Central memory CD4-positive, alpha-beta T cell (primary cell): ENCODE data around the gene GOLT1A.
A peak's percentile ranks its signal among the peaks of the same experiment; 100 is the strongest.

Experiments
- DNase-seq: peaks from one replicate; pipeline ENCODE4 v3.0.0; 2022
- total RNA-seq, 3 experiments: gene quantifications; one replicate each; lab custom pipeline; 2026; lab: John Stamatoyannopoulos, UW

The GOLT1A gene
- 0 to 0.05 (median 0) reads per million in 3 experiments for total RNA-seq

DNA sequence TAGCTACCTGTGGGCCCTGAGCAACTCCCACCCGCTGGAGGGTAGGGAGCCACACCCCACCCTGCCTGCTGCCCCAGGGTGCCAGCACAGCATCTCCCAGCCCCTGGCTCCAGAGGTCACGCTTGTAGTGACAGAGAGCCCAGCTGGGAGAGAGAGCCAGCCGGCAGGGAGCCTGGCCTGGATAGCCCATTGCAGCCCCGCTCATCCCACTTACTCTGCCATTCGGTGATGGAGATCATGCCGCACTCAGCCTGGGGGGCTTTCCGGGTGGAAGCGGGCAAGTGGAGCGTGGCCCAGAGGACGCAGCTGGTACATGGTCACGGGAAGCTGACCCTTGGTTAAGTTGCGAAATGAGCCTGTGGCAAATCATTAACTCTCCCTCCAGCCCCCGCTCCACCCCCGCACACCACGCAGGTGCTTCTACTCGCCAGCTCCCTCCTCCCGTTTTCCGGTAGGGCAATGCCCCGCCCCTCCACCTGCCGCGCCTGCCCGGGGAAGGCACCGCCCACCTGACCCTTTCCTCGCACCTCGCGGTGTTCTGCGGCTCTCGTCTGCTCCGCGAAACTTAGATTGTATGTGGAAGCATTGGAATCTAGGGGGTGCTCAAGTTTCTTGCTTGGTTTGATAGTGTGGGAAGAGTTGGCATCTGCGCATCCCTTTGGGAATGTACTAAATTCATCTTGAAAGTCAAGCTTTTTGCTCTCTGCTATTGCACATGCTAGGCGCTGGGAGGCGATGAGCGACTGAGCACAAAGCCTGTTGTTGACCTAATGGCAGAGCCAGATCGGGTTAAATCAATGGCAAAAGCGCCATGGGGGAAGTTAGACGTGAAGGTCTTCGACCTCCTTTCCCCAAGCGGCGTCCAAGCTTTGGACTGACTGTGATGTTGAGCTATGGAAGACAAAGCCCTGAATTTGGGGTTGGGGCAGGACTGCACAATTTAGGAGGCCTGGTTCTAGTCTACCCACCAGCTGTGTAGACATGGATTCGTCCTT, at the start of gene GOLT1A:
TSS of gene GOLT1A (minus strand) at position 321 of the 995 bp plus-strand sequence. CDS start at position 239, 82 bp downstream.
- DNase-seq, result peak; percentile 17

- no peak for DNase-seq
Observed at GRCh38 chr1:204263254-204263910, 49.6 kb upstream of the GOLT1A start.

GRCh38 chr1:204262506-204263253, 48.9 kb upstream of the GOLT1A start:
- DNase-seq, result no peak

- no peak for DNase-seq
Observed at GRCh38 chr1:204261746-204262505, 48.1 kb upstream of the GOLT1A start.

- DNase-seq, result no peak
Observed at GRCh38 chr1:204261266-204261665, 47.5 kb upstream of the GOLT1A start.

DNA sequence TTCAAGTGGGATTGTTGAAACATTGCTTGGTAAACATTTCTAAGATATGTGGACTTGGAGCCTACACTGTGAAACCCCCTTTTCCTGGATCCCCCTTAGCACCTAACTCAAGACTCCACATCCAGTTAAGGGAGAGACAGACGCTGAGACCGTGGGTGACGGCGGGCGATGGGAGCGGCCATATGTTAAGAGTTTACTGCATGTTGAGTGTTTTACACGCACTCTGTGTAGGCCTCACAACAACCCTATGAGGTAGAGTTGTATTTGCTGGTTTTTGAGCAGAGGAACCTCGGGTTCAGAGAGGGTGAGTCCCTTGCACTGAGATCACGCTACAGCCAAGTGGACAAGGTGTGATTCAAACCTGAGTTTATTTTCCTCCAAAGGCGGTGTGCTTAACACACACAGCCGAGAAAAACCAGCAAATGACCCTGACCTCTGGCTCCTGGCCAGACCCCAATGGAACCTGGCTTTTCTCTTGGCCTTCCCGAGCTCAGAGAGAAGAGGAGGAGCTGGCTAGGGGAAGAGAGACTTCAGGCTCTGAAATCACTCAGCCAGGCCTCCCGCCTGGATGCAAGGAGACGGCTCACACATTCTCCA, 46.9 kb upstream of the GOLT1A start:
- DNase-seq, result no peak

GRCh38 chr1:204259782-204260181, 46.0 kb upstream of the GOLT1A start:
- DNase-seq, result no peak

DNA sequence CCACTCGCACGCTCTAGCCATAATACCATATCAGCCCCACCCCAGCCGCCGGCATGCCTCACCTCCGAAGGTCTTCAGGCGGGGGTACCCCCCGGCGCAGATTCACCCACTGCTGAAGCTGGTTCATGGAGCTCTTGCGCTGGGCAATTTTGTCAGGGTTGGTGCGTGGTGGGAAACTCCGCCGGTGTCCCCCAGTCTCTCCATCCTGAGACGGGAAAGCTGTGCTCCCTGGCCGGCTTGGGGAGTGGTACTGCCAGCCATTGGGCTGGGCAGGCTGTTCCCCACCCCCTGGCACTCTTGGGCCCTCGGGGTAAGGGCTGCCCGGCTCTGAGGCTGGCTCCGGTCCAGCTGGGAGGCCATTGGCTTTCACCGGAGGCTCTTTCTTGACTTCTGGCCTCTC, 45.4 kb upstream of the GOLT1A start:
- DNase-seq, result no peak

- peak; percentile 7 for DNase-seq
Observed at GRCh38 chr1:204258213-204259115, 44.7 kb upstream of the GOLT1A start.

DNA sequence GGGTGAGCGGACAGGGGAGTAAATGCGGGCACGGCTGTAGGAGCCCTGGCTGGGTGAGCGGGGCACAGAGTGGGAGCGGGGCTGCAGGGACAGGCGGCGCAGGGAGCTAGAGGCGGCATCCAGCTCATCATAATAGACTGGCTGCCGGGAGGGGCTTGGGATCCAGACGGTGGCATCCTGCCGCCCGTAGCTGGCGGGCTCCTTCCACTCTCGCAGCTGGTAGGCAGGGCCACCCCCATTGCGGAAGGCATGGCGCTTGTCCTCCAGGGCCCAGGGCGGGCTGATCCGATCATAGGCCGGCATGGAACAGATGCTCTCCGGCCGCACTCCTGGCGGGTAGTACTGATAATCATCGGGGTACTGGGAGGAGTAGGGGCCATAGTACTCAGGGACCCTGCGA, 43.7 kb upstream of the GOLT1A start:
- no peak for DNase-seq

GRCh38 chr1:204256531-204256930, 42.7 kb upstream of the GOLT1A start:
- no peak for DNase-seq

- DNase-seq, result no peak
Observed at GRCh38 chr1:204255966-204256365, 42.2 kb upstream of the GOLT1A start.

DNA sequence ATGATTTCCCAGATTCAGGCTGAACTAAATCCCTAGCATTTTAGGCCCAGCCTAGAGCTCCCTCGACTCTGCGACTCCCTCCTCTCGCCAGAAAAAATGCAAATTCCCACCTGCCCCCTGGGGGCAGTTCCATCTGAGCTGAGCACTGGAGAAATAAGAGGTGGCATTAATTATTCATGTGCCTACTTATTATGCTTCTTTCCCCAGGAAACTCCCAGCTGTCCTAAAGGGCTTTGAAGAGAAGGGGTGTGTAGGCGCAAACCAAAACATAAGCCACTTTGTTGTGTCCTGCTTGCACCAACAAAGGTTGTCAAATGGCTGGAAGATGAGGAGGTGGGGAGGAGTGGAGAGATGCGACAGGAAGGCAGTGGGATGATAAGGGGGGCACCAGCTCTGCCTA, 41.4 kb upstream of the GOLT1A start:
- no peak for DNase-seq

DNA sequence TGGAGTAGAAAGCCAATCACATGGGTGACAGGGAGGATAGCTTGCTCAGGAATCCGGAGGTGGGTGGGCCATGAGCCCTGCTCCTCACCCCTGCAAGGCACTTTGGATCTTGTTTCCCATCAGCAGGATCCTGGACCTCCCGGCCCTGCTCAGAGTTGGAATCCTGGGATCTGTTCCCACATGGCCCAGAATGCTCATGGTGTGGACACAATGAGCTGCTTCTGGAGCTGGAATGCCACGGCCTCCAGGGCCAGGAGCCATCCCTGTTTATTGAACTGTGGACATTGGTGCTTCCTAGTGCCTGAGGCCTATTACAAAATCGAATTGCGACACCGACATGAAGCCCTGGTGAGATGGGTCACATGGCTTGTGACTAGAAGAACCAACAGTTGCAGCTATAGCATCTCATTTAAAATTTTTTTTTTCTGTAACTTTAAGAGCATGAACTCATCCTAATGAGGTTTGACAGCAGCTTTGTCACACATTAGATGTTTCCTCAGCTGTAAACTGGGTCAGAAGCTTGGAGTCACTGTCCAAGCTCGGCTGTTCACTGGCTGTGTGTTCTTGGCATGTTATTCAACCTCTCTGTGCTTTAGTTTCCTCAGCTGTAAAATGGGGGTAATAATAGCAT, 40.4 kb upstream of the GOLT1A start:
- no peak for DNase-seq

GRCh38 chr1:204251926-204252689, 38.3 kb upstream of the GOLT1A start:
- no peak for DNase-seq

- DNase-seq, result no peak
Observed at GRCh38 chr1:204251286-204251685, 37.5 kb upstream of the GOLT1A start.

DNA sequence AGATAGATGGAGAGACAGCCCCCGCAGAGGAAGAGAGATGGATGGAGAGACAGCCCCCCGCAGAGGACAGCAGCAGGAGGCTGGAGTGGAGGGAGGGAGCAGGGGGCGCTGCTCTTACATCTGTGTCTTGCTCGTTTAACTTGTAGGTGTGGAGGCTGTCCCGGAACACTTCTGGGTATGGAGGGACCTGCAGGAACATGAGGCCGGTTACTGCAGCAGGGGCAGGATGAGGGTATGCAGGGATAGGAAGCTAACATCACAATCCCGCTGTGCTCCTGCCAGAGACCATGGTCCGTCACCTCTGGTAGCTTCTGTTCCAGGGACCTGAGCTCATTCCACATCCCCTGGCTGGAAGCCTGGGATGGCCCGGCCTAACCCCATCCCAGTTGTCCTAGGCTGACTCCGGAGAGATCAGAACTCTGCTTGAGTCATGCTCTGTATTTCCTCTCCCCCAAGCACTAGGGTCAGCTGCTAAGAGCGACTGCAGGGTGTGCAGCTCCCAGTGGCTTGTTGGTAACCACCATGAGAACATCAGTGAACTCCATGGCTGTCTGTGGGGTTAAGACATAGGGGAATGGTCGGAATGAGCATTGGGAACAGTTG, 36.7 kb upstream of the GOLT1A start:
- DNase-seq, result no peak

DNA sequence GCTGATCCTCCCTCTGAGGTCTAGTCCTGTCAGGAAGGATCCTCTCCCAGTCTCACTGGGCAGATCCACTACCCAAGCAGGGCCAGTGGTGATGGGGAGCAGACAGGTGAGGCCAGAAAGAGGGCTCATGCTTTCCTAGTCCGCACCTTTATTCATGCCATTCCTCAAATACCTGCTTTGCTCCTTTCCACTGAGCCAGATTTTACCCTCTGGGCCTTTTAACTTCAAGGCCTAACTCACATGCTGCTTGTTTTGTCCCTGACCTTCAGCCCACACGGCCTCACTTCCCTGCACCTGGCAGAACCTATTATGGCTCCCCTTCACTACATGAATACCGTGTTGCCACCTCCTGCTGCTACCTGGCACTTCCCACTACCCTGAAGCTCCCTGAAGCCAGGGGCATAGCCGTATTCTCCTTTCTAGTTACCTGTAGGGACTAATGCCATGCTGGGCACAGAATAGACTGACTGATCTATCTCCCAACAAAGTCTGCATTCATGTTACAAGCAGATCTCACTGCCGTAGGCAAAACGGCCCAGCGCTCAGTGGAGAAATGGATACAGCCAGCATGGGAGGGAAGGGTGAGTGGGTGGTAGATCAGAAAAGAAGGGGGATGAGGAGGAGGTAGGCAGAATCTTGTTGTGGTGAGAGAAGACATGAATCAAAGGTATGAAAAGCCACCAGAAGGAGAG, 36.1 kb upstream of the GOLT1A start:
- DNase-seq, result no peak
